Right forelimb (tissue), 1 donor: ENCODE measurements around the gene RNF168.
"Not testable (repeated sequence)": the region's sequence is repeated elsewhere in the genome, so short reads cannot be mapped to it uniquely, and the experiment has no call there.

Source experiments
- DNase-seq: peaks from one replicate; pipeline ENCODE4 v3.0.0-alpha.2; 2018

The RNF168 gene

DNA sequence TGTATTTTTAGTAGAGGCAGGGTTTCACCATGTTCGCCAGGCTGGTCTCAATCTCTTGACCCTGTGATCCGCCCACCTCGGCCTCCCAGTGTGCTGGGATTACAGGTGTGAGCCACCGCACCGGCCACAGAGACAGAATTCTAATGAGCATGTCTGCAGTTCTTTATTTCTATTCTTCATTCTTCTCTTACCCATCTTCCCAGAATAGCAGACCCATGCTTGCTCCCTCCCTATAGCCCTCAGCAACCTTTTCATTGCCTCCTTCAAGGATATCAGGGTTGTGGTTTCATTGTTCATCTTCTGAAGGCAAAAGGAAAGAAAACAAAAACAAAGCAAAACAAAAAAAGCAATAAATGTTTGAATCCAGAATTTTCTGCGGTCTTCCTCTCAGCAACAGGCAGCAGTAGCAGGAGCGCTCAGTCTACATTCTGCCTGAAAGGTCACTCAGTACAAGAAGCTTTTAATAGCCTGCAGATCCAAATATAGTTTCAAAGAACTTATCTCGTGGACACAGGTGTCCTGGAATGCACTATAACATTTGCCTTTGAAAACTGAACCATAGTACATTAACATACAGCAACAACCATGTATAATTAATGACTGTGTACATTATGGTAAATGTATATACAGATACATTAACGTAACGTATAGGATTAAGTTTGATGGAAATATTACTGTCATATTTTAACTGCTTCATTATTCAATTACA, 11.5 kb upstream of the RNF168 start, which contains the start of gene SMCO1:
SMCO1 (minus strand) TSS at position 434 of the 709 bp plus-strand sequence; CDS start at position 297, 137 bp downstream.
- DNase-seq, result no peak

DNA sequence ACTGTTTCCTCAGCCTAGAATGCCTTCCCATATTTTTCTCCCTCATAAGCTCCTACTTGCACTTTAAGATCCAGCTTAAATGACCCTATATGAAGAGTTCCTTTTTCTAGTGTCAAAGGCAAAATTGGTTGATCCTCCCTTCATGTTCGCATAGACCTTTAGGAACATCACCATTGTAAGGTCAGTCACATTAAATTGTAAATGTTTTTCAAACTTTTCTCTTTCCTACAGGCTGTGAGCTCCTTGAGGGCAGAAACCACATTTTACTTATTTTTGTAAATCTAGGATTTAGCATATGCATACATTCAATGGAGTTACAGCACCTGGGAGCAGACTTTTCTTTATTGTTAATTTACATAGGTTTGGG, 10.8 kb upstream of the RNF168 start:
- no peak for DNase-seq

DNA sequence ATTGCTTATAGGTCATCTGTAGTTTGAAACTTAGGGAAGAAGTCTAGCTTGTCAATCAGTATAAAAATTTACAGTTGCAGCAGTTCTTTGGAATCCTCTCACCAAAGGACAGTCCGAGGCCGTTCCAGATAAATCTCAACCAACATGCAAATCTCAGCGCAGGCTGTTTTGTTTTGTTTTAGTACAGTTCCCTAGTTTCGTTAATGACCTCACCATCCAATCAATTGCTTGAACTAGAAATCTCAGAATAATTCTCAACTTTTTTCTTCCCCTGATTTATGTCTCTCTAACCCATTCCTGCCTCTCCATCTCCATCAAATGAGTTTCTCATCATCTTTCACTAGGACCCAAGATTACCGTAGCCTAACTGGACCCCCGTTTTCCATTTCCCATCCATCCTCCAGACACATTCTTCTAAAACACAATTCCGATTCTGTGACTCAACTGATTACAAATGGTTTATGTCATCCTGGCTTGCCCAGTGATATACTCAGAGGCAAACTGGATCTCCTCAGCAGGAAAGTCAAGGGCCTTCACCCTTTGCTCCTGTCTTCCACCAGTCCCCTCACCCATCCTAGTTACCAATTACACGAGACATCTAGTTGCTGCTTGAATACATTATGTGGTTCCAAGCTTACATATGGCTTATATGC, 10.3 kb upstream of the RNF168 start:
- no peak for DNase-seq

DNA sequence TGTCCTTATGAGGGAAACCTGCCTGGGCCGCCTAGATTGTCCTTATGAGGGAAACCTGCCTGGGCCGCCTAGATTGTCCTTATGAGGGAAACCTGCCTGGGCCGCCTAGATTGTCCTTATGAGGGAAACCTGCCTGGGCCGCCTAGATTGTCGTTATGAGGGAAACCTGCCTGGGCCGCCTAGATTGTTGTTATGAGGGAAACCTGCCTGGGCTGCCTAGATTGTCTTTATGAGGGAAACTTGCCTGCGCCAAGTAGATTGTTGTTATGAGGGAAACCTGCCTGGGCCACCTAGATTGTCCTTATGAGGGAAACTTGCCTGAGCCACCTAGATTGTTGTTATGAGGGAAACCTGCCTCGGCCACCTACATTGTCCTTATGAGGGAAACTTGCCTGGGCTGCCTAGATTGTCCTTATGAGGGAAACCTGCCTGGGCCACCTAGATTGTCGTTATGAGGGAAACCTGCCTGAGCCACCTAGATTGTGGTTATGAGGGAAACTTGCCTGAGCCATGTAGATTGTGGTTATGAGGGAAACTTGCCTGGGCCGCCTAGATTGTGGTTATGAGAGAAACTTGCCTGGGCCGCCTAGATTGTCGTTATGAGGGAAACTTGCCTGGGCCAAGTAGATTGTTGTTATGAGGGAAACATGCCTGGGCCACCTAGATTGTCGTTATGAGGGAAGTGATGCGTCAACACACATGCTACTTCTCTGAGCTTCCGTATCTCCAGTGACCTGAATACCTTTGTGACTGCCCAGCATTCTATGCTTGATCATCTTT, 8.3 kb upstream of the RNF168 start:
- DNase-seq, result not testable (repeated sequence)

DNA sequence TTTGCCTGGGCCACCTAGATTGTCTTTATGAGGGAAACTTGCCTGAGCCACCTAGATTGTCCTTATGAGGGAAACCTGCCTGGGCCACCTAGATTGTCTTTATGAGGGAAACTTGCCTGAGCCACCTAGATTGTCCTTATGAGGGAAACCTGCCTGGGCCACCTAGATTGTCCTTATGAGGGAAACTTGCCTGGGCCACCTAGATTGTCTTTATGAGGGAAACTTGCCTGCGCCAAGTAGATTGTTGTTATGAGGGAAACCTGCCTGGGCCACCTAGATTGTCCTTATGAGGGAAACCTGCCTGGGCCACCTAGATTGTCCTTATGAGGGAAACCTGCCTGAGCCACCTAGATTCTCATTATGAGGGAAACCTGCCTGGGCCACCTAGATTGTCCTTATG, 7.5 kb upstream of the RNF168 start:
- not testable (repeated sequence) for DNase-seq

DNA sequence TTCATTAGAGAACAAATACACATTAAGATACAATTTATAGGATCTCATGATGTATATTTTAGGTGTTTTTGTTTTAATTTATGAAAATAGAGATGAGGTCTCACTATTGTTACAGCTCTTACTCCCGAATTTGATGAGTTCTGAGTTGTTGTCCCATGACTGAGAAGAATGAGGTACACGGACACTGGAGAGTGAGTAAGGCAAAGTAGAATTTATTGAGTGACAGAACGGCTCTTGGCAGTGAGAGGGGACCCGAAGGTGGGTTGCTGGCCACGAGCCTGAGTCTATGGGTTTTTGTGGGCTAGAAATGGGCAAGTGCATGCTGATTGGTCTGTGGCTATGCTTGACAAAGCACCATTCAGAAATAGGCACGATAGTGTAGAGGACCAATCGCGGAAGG, 3.1 kb upstream of the RNF168 start:
- no peak for DNase-seq

DNA sequence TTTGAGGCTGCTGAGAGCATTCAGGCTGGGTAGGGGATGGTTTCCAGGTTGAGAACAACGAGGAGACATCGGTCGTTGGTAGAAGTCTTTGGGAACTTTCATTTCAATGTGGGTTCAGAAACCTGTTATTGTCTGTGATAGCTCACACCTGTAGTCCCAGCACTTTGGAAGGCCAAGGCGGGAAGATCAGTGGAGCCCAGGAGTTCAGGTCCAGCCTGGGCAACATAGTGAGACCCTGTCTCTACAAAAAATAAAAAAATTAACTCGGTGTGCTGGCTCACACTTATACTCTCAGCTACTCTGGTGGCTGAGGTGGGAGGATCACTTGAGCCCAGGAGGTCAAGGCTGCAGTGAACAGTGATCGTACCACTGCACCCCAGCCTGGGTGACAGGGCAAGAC, 988 bp upstream of the RNF168 start:
- DNase-seq, result no peak

DNA sequence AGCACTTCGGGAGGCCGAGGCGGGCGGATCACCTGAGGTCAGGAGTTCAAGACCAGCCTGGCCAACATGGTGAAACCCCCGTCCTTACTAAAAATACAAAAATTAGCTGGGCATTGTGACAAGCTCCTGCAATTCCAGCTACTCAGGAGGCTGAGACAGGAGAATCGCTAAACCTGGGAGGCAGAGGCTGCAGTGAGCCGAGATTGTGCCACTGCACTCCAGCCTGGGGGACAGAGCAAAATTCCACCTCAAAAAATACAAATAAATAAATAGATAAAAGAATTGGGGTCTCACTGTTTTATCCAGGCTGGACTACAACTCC, 470 bp upstream of the RNF168 start:
- DNase-seq, result not testable (repeated sequence)

DNA sequence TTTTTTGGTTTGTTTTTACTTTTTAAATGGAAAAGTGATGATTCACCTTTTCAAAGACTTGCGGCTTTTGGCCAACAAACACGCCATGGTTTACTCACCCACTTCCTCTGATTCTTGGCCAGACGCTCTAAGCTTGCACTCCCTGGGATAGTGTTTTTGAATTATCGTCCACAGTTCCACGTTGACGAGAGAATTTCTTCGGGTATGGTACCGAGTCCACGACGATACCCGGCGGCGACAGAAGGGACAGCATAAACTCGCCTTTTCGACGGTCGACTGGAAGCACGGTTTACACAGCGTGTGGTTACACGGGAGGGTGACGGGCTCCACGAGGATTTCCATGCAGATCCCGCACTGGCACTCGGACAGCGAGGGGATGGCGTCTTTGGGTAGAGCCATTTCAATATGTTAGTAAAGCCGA, 783 bp downstream of the RNF168 start:
- peak; percentile 65 for DNase-seq

DNA sequence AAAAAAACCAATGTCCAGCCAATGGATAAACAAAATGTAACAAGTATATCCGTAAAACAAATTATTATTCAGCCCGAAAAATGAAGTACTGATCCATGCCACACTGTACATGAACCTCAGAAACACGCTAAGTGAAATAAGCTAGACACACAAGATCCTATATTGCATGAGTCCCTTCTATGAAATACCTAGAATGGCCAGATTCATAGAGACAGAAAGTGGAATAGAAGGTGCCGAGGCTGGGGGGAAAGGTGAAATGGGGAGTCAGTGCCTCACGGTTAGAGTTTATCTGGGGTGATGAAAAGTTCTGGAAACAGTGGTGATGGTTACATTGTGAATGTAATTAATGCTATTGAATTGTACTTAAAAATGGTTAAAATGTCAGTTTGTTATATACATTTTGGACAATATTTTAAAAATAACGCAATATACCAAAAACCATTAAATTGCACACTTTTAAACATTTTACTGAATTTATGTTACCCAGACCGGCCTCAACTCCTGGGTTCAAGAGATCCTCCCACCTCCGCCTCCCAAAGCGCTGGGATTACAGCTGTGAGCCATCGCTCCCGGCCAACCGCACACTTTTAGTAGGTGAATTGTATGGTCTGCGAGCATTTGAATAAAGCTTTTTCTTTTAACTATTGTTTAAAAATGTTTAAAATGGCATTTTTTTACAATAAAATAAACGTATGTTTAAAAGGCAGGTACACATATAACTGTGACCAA, 2.1 kb downstream of the RNF168 start:
- no peak for DNase-seq

DNA sequence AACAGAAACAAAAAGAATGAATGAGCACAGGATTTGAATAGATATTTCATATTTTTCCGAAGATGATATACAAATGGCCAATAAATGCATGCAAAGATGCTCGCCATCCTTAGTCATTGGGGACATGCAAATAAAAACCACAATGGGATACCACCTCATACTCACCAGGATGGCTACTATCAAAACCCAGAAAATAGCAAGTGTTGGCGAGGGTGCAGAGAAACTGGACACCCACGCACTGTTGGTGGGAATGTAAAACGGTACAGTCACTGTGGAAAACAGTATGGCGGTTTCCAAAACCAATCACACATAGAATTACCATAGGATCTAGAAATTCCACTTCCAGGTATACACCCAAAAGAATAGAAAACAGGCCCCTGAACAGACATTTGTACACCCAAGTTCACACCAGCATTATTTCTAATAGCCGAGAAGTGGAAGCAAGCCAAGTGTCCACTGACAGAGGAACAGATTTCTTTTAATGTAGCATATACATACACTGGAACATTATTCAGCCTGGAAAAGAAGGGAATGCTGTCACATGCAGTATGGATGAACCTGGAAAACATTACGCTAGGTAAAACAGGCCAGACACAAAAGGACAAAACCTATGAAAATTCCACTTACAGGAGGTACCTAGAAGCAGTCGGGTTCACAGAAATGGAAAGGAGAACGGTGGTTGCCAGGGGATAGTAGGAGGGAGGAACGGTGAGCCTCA, 3.6 kb downstream of the RNF168 start:
- DNase-seq, result no peak

DNA sequence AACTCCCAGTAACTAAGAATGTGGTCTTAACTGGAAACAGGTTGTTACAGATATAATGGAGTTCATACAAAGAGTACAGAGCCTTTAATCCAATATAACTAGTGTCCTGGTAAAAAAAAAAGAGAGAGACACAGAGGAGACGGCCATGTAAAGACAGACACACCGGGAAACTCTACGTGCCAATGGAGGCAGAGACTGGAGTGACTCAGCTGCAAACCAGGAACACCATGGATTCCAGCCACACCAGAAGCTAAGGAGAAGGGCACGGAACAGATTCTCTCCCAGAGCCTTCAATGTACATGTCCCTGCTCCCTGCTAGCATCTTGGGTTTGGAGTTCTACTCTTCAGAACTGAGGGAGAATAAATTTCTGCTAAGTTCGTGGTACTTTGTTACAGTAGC, 4.5 kb downstream of the RNF168 start:
- no peak for DNase-seq

DNA sequence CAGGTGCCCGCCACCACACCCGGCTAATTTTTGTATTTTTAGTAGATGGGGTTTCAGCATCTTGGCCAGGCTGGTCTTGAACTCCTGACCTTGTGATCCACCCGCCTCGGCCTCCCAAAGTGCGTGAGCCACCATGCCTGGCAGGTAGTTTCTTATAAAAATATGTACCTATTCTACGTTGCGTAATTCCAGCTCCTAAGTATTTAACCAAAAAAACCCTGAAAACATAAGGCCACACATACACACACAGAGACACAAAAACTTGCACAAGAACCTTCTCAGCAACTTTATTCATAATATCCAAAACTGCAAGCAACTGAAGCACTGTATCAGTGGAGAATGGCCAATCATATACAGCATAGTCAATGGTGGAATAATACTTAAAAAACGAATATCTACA, 5.3 kb downstream of the RNF168 start:
- DNase-seq, result no peak

DNA sequence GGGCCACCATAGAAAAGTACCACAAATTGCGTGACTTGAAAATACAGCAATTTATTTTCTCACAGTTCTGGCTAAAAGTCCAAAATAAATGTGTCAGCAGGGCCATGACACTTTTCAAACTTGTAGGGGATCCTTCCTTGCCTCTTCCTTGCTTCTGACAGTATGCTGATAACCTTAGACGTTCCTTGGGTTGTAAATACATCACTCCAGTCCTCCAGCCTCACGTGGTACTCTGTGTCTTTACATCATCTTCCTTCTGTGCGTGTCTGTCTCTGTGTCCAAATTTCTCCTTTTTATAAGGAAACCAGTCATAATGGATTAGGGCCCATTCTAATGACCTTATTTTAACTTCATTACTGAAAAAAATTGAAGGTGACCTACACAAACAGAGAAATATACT, 7.4 kb downstream of the RNF168 start:
- no peak for DNase-seq

DNA sequence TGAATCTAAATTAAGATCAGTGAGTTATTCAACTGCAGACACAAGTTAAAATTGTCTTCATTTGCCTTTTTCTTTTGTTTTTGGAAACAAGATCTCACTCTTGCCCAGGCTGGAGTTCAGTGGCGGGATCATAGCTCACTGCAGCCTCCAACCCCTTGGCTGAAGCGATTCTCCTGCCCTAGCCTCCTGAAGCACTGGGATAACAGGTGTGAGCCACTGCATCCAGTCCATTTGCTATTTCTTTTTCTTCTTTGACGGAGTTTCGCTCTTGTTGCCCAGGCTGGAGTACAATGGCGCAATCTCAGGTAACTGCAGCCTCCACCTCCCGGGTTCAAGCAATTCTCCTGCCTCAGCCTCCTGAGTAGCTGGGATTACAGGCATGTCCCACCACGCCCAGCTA, 10.3 kb downstream of the RNF168 start:
- no peak for DNase-seq

DNA sequence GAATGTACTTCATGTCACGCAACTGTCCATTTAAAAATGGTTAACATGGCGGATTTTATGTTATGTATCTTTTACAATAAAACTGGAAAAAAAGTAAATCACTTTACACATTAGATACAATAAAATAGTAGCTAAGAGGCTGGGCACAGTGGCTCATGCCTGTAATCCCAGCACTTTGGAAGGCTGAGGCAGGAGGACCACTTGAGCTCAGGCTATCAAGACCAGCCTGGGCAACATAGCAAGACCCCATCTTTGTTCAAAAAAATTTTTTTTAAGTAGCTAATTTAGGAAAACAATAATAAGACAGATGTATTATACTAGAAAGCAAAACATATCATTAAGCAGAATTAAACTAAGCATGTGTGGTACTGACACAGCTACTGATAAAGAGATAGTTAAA, 11.5 kb downstream of the RNF168 start:
- DNase-seq, result no peak

DNA sequence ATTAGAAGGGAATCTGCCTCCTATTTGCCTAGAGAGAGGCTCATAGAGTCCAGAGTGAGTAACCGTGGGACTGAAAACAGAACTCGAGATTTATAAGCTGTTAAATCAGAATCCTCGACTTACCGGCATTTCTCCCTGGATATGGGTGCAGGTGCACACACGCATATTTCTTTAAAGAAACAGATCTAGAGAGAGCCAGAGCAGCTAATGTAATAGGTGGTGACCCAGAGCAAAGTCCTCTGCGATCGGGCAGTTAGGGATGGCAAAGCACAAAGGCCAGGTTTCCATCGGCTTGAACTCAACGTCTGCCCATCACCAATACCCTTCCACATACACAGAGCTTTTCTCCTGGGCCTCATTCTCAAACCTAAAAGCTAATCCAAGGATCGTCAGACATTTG, 13.8 kb downstream of the RNF168 start:
- DNase-seq, result no peak

DNA sequence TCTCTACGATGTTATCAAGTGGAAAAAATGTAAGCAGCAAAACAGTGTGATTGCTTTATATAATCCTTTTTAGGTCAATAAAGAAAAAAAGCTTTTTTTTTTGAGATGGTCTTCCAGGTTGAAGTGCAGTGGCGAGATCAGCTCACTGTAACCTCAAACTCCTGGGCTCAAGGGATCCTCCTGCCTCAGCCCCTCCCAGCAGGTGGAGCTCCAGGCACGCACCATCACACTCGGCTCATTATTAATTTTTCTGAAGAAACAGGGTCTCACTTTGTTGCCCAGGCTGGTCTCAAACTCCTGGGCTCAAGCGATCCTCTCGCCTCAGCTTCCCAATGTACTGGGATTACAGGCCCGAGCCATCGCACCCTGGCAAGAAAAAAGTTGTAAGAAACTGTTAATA, 17.3 kb downstream of the RNF168 start:
- DNase-seq, result no peak

DNA sequence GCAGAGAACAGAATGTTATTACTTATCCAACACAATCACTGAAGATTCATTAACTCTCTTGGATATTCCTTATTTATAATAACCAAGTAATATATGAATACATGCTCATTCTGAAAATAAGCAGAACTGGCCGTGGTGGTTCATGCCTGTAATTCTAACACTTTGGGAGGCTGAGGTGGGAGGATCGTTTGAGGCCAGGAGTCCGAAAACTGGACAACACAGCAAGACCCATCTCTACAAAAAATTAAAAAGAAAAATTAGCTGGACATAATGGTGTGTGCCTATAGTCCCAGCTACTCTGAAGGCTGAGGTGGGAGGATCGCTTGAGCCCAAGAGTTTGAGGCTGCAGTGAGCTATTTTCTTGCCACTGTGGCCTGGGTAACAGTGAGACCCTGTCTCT, 25.9 kb downstream of the RNF168 start:
- no peak for DNase-seq

DNA sequence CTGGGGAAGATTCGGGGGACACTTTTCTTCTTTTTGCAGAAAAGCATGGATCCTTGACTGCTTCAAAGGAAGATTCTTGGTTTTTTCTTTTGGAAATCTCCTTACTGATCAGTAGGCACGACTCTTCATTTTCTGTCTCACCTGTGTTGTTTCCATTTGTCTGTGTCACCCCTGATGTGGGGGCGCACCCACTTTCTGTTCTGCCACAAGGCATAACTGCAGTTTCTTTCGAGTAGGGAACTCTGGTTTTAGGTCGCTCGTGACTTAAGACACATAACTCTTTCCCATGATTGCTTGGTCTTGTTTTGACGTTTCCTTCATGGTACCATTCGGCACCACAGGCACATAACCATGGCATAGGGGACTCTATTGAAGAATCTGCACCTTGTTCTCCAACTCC, 31.3 kb downstream of the RNF168 start:
- no peak for DNase-seq

DNA sequence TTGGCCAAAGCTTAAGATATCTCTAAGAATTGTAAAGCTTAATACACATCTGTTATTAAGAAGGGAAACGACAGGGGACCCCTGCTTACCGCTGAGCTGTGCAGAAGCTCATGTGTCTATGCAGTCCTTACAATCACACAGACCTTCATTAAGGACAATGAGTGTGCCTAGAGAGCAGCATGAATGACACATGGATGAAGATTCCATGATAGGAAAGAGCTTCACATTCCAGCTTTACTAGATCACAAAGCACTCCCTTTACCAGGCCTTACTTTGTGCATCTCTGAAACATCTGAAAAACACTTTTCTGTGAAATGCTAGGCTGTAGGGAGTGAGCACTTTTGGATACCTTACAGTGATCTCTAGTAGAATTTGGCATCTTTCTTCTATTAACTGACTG, 32.0 kb downstream of the RNF168 start:
- no peak for DNase-seq

DNA sequence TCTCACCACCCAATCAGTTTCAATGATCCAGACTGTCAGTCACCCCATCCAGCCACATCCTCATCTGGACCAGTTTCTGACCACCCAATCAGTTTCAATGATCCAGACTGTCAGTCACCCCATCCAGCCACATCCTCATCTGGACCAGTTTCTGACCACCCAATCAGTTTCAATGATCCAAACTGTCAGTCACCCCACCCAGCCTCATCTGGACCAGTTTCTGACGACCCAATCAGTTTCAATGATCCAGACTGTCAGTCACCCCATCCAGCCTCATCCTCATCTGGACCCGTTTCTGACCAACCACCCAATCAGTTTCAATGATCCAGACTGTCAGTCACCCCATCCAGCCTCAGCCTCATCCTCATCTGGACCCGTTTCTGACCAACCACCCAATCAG, 33.4 kb downstream of the RNF168 start:
- DNase-seq, result not testable (repeated sequence)

DNA sequence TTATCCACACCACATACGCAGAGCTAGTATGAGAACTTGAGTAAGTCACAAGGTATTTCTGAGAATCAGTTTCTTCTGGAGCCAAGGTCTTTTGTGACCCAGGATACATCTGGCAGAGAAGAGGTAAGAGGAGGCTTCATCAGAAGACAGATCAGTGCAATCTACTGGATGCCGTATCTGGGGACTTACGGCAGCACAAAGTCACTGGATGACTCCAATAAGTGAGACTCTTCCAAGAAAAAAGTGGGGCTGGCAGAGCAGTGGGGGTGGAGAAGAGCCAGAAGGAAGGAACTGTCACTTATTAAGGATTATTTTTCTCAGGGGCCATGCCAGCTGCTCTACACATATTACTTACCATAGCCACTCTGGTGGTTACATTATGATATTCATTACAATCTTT, 39.8 kb downstream of the RNF168 start:
- DNase-seq, result no peak
